ENCODE results near the gene ROPN1B.
"Not testable (repeated sequence)": the region's sequence is repeated elsewhere in the genome, so short reads cannot be mapped to it uniquely, and the experiment has no call there.

ROPN1B gene

GRCh38 chr3:125960456-125961288 is 8.3 kb upstream of the ROPN1B start:
- Histone ChIP-seq H3K36me3 (no peaks in the 10 kb centered on the region), H3K27me3 (no peaks in the 10 kb centered on the region), H3K9ac (no peak overlapping the region), H3K4me2 (no peak overlapping the region), H3K9me3 (peaks cover 24% of the 10 kb centered on the region), H3K27ac (no peak overlapping the region), H3K4me1 (no peaks in the 10 kb centered on the region), H4K20me1 (no peaks in the 10 kb centered on the region), H3K4me3 (no peak overlapping the region)
- TF ChIP-seq Cebpa-rat (IDR thresholded peaks at IDR 0.05): no peak

- H3K4me3 ChIP-seq: no peak overlapping the region
- no peak overlapping the region for H3K4me2 ChIP-seq
- H3K36me3 ChIP-seq: no peaks in the 10 kb centered on the region
- no peak for TF ChIP-seq Cebpa-rat (IDR thresholded peaks at IDR 0.05)
- no peak overlapping the region for H3K27ac ChIP-seq
- H3K9me3 ChIP-seq: peaks cover 24% of the 10 kb centered on the region
- H4K20me1 ChIP-seq: no peaks in the 10 kb centered on the region
- no peaks in the 10 kb centered on the region for H3K27me3 ChIP-seq
- H3K9ac ChIP-seq: no peak overlapping the region
- no peaks in the 10 kb centered on the region for H3K4me1 ChIP-seq
These were observed 7.7 kb upstream of the ROPN1B start for GRCh38 chr3:125961289-125961589.

GRCh38 chr3:125963834-125964233 is 5.1 kb upstream of the ROPN1B start:
- not testable (repeated sequence) for H4K20me1 ChIP-seq, H3K9ac ChIP-seq, H3K4me1 ChIP-seq, H3K27ac ChIP-seq, H3K4me3 ChIP-seq, H3K27me3 ChIP-seq, H3K4me2 ChIP-seq, H3K36me3 ChIP-seq
- peaks cover 11% of the 10 kb centered on the region for H3K9me3 ChIP-seq

GRCh38 chr3:125965505-125965904 is 3.5 kb upstream of the ROPN1B start:
- no peak overlapping the region for H3K4me3 ChIP-seq
- no peak overlapping the region for H3K4me2 ChIP-seq
- no peaks in the 10 kb centered on the region for H3K36me3 ChIP-seq
- H4K20me1 ChIP-seq: no peaks in the 10 kb centered on the region
- no peak overlapping the region for H3K9ac ChIP-seq
- H3K9me3 ChIP-seq: peaks cover 4% of the 10 kb centered on the region; the same call in 1 of the 2 replicates
- H3K27ac ChIP-seq: no peak overlapping the region
- H3K27me3 ChIP-seq: no peaks in the 10 kb centered on the region
- no peak for TF ChIP-seq Cebpa-rat (IDR thresholded peaks at IDR 0.05)
- no peaks in the 10 kb centered on the region for H3K4me1 ChIP-seq

GRCh38 chr3:125967156-125967555 is 1.8 kb upstream of the ROPN1B start:
- peaks cover 5% of the 10 kb centered on the region for H3K27me3 ChIP-seq
- H3K36me3 ChIP-seq: no peaks in the 10 kb centered on the region
- no peak overlapping the region for H3K4me3 ChIP-seq
- H3K27ac ChIP-seq: no peak overlapping the region
- no peak overlapping the region for H3K9ac ChIP-seq
- no peak overlapping the region for H3K4me2 ChIP-seq
- peaks cover 4% of the 10 kb centered on the region; the same call in 1 of the 2 replicates for H3K9me3 ChIP-seq
- no peaks in the 10 kb centered on the region for H4K20me1 ChIP-seq
- no peaks in the 10 kb centered on the region for H3K4me1 ChIP-seq
- TF ChIP-seq Cebpa-rat (IDR thresholded peaks at IDR 0.05): no peak

GRCh38 chr3:125968121-125968520 is 857 bp upstream of the ROPN1B start:
- H3K27me3 ChIP-seq: not testable (repeated sequence)

GRCh38 chr3:125971997-125972944 is 3.3 kb downstream of the ROPN1B start:
- H3K4me1 ChIP-seq, H3K27me3 ChIP-seq, H3K4me3 ChIP-seq, H4K20me1 ChIP-seq, H3K36me3 ChIP-seq, H3K9me3 ChIP-seq, H3K4me2 ChIP-seq, H3K9ac ChIP-seq, H3K27ac ChIP-seq: not testable (repeated sequence)

More at GRCh38 chr3:125968121-125968520, 857 bp upstream of the ROPN1B start:
- H3K4me1 ChIP-seq, H3K27ac ChIP-seq, H3K4me3 ChIP-seq, H4K20me1 ChIP-seq, H3K9me3 ChIP-seq, H3K9ac ChIP-seq, H3K36me3 ChIP-seq, H3K4me2 ChIP-seq: not testable (repeated sequence)

GRCh38 chr3:125975245-125976002 is 6.4 kb downstream of the ROPN1B start:
- not testable (repeated sequence) for H4K20me1 ChIP-seq, H3K36me3 ChIP-seq, H3K4me2 ChIP-seq, H3K9me3 ChIP-seq, H3K9ac ChIP-seq, H3K27ac ChIP-seq, H3K4me1 ChIP-seq, H3K27me3 ChIP-seq, H3K4me3 ChIP-seq

GRCh38 chr3:125976003-125976390 is 7.0 kb downstream of the ROPN1B start:
- H3K9ac ChIP-seq, H4K20me1 ChIP-seq, H3K27ac ChIP-seq, H3K9me3 ChIP-seq, H3K4me3 ChIP-seq, H3K27me3 ChIP-seq, H3K36me3 ChIP-seq, H3K4me1 ChIP-seq, H3K4me2 ChIP-seq: not testable (repeated sequence)

- not testable (repeated sequence) for H3K27me3 ChIP-seq, H3K9me3 ChIP-seq, H3K9ac ChIP-seq, H3K27ac ChIP-seq, H3K4me2 ChIP-seq, H4K20me1 ChIP-seq, H3K36me3 ChIP-seq, H3K4me1 ChIP-seq, H3K4me3 ChIP-seq
These were observed 8.1 kb downstream of the ROPN1B start for GRCh38 chr3:125977104-125977503.

- not testable (repeated sequence) for H3K4me2 ChIP-seq, H3K27me3 ChIP-seq, H3K36me3 ChIP-seq, H3K27ac ChIP-seq, H3K9ac ChIP-seq, H3K4me3 ChIP-seq, H4K20me1 ChIP-seq, H3K9me3 ChIP-seq, H3K4me1 ChIP-seq
These were observed 16.0 kb downstream of the ROPN1B start for GRCh38 chr3:125984951-125985350.
